Measurements from ENCODE around the gene NAP1L4. TPM values are rescaled to one million over a fixed set of nuclear protein-coding genes. Genes with fewer than 3 reads are reported as not detected.
A peak's percentile ranks its signal among the peaks of the same experiment; 100 is the strongest.

NAP1L4 gene
- total RNA-seq, 1 experiment from 2014 or later, result 212 TPM

- no peak for TF ChIP-seq CTCF (conservative IDR thresholded peaks at IDR 0.05)
- DNase-seq, result no peak
- Histone ChIP-seq H3K9me3 (ENCODE audit: control insufficient read depth, low read depth, low read length) (no peaks in the 10 kb centered on the region), H4K91ac (ENCODE audit: insufficient read length, low read depth, low read length) (no peak overlapping the region), H3K23me2 (ENCODE audit: insufficient read length, low read depth, low read length, poor library complexity, severe bottlenecking) (no peaks in the 10 kb centered on the region), H3K79me1 (ENCODE audit: insufficient read depth, low read depth, low read length, poor library complexity, severe bottlenecking) (peaks cover 12% of the 10 kb centered on the region), H3K79me2 (ENCODE audit: insufficient read depth, low read length) (peaks cover 10% of the 10 kb centered on the region; the same call in 1 of the 2 replicates), H2AK5ac (ENCODE audit: insufficient read length, low read length) (no peak overlapping the region), H2BK120ac (ENCODE audit: low read depth, low read length, poor library complexity, severe bottlenecking) (no peak overlapping the region), H4K8ac (replicated peaks; ENCODE audit: insufficient read length, low read depth, low read length) (no peak overlapping the region), H3K4me2 (ENCODE audit: insufficient read depth, insufficient read length, low read length) (no peak overlapping the region), H3T11ph (ENCODE audit: low read length) (no peak overlapping the region), H2BK5ac (ENCODE audit: insufficient read length, low read length) (no peak overlapping the region), H3K14ac (ENCODE audit: insufficient read depth, low read length) (no peak overlapping the region), H2AFZ (ENCODE audit: low read length) (no peak overlapping the region), H4K20me1 (ENCODE audit: control insufficient read depth, insufficient read depth, insufficient read length) (no peaks in the 10 kb centered on the region), H3K9ac (ENCODE audit: extremely low read depth, insufficient read length, low read length) (no peak overlapping the region), H2BK12ac (ENCODE audit: insufficient read length, low read depth, low read length) (no peak overlapping the region), H3K56ac (ENCODE audit: insufficient read length, low read depth, low read length) (no peak overlapping the region), H3K4ac (ENCODE audit: low read depth, low read length) (no peak overlapping the region), H2BK20ac (ENCODE audit: low read depth, low read length, poor library complexity, severe bottlenecking) (no peak overlapping the region), H2BK15ac (ENCODE audit: low read depth, low read length) (no peak overlapping the region), H3K27ac (ENCODE audit: insufficient read length, low read depth, low read length) (no peak overlapping the region), H4K5ac (ENCODE audit: insufficient read length, low read depth, low read length) (no peak overlapping the region), H3K23ac (ENCODE audit: insufficient read length, low read depth, low read length) (no peak overlapping the region), H3K18ac (ENCODE audit: insufficient read length, low read depth, low read length) (no peak overlapping the region), H3K4me1 (ENCODE audit: insufficient read depth, low read length) (no peaks in the 10 kb centered on the region), H3K27me3 (ENCODE audit: insufficient read depth, low read length) (no peaks in the 10 kb centered on the region)
- Mint-ChIP-seq H3K36me3 (ENCODE audit: insufficient read depth in 1 of 3, low read depth in 3 of 3) (peaks cover 58 to 94% (median 90%) of the 10 kb centered on the region in 3 experiments), H3K27ac (peak overlapping the region in 2 of 3 experiments; percentile 55 to 68; a peak in 3 of 7 replicates), H3K4me3 (no peak overlapping the region; a peak in 1 of 5 replicates), H3K9me3 (no peaks in the 10 kb centered on the region), H3K4me1 (no peaks in the 10 kb centered on the region), H3K27me3 (ENCODE audit: low read depth) (no peaks in the 10 kb centered on the region)
- no CpG with 5 or more reads among the region's 3 CpGs for WGBS (ENCODE audit: extremely low coverage, insufficient read length, low lambda C conversion rate)
These were observed 17.9 kb downstream of the NAP1L4 start for GRCh38 chr11:2974272-2974671.

All from H9 (cell line).